OCI-M2 (cell line): ENCODE results near the gene ECSIT.

Source experiments
- DNase-seq: peaks from one replicate; lab custom pipeline; 2025; ENCODE audit not compliant: unreplicated experiment; lab: John Stamatoyannopoulos, UW

Gene ECSIT

GRCh38 chr19:11550265-11550664 lies 21.3 kb upstream of the ECSIT start:
- DNase-seq, result no peak

DNA sequence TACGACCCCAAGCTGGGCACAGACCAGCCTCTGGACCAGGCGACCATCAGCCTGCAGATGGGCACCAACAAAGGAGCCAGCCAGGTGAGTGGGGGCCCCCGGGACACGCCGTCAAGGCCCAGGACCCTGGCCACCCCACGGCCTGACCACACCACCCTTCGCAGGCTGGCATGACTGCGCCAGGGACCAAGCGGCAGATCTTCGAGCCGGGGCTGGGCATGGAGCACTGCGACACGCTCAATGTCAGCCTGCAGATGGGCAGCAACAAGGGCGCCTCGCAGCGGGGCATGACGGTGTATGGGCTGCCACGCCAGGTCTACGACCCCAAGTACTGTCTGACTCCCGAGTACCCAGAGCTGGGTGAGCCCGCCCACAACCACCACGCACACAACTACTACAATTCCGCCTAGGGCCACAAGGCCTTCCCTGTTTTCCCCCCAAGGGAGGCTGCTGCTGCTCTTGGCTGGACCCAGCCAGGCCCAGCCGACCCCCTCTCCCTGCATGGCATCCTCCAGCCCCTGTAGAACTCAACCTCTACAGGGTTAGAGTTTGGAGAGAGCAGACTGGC lies 20.5 kb upstream of the ECSIT start:
- no peak for DNase-seq

- DNase-seq, result no peak
Observed at GRCh38 chr19:11547929-11548700, 19.2 kb upstream of the ECSIT start.

DNA sequence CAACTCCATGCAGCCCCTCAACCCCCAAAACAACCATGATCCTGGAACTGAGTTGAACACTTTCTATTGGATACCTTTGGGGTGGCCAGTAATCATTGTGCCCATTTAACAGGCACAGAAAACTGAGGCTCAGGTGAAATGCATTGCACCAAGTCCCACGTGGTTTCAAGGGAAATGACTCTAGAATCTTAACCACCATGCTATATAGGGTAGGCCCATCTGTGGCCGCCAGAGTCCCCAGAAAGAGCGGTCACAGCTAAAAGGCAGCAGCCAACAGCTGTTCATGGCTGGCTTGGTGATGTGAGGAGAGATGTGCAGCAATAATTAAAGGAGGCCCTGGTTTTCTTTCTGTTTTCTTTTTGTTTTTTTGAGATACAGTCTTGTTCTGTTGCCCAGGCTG lies 12.3 kb upstream of the ECSIT start:
- DNase-seq, result no peak

- DNase-seq, result no peak
Observed at GRCh38 chr19:11540645-11541044, 11.7 kb upstream of the ECSIT start.

GRCh38 chr19:11539495-11540365 lies 10.8 kb upstream of the ECSIT start:
- DNase-seq, result no peak

DNA sequence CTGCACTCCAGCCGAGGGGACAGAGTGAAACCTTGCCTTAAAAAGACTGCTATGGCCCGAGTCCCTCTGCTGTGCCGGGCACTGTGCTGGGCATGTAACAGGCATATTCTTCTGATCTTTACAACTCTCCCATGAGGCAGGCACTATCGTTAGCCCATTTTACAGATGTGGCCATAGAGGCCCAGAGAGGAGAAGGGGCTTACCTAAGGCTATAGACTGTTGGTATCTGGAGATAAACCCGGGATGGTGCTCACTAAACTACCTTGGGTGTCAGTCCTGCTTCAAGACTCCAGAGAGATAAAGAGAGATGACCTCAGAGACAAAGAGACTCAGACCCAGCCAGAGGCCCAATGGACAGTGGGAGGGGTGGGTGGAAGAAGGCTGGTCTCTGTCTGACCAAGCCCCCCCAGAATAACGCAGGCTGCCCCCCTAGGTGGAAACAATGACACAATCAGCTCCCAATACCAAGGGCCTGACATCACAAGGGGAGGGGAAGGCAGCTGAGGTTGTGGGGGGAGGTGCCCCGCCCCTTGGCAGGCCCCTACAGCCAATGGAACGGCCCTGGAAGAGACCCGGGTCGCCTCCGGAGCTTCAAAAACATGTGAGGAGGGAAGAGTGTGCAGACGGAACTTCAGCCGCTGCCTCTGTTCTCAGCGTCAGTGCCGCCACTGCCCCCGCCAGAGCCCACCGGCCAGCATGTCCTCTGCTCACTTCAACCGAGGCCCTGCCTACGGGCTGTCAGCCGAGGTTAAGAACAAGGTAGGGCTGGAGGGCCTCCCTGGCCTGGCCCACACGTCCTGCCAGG lies 9.5 kb upstream of the ECSIT start, which contains the start of gene CNN1:
CNN1 (plus strand) TSS at position 620 of the 805 bp plus-strand sequence; CDS start at position 697, 77 bp downstream.
- DNase-seq, result no peak

DNA sequence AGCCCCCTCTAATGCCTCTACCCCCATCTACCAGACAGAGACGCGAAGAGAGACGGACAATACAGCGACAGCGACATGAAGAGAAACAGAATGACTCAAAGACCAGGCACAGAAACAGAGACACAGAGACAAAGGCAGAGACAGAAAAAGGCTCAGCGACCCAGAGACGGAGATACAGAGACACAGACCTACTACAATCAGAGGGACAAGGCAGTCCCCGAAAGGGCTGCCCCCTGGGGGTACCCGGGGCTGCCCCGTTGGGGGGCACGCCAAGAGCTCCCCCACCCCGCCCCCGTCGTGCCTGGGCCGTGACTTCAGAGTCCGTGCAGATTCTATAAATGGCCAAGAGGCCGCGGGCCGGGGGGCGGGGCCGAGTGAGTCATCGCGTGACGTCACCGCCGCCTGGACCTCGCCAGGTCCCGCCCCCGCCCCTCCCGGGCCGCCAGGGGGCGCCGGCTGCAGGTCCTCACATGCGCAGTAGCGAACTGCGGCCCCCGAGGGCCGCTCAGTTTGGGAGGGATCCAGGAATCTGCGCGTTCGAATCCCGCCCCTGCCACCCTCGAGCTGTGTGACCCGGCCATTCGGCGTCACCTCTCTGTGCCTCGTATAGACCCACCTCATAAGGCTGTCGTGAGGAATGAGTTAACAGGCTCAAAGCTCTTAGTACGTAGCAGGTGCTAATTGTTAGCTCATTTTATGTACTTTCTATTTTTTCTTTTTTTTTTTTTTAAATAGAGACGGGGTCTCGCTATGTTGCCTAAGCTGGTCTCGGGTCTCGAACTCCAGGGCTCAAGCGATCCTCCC lies 7.1 kb upstream of the ECSIT start:
- peak; percentile 96 for DNase-seq

DNA sequence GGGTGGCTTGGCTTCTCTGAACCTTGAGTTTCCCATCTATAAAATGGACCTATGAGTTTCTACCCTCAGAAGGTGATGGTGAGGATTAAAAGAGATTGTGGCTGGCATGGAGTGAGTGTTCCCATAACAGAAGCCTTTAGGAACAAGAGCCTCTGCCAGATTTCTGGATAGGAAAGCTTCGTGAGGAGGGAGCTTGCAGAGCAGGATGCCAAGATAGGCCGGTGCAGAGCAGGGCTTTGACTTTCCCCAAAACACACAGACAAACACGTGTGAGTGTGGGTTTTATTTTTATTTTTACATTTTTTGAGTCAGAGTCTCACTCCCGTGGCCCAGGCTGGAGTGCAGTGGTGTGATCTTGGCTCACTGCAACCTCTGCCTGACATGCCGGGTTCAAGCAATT lies 6.0 kb upstream of the ECSIT start:
- no peak for DNase-seq

GRCh38 chr19:11534538-11534937 lies 5.6 kb upstream of the ECSIT start:
- no peak for DNase-seq

GRCh38 chr19:11530432-11530831 lies 1.5 kb upstream of the ECSIT start:
- DNase-seq, result no peak

- DNase-seq, result no peak
Observed at GRCh38 chr19:11519138-11519537, 9.8 kb downstream of the ECSIT start.

- no peak for DNase-seq
Observed at GRCh38 chr19:11513946-11514345, 15.0 kb downstream of the ECSIT start.

GRCh38 chr19:11510444-11510843 lies 18.5 kb downstream of the ECSIT start:
- DNase-seq, result no peak

DNA sequence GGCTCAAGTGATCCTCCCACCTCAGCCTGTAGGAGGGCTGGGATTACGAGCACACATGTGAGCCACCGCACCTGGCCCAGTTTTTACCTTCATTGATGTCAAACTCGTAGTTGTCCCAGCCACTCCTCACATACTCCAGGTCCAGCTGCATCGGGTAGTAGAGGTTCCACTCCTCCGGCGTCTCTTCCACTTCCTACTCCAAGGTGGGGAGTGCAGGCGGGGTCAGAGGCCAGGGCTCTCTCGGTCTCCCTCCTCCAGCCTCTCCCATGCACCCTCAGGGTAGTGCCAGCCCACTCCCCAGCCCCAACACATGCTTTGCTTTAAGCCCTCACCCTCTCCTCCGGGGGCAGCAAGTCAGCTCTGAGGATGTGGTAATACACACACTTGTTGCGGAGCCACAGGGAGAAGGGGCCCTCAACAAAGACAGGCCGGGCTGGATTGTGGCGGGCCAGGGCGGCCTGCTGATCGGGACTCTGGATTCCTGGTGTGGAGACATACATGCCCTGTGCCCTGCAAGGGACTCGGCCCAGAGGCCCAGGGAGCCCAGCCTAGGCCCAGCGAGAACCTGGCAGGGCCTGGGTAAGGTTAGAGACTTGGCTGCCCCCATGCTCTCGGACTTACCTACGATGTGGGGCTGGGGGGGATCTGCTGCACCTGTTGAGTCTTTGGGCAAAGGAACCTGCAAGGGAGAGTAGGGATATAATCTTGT lies 21.4 kb downstream of the ECSIT start:
- DNase-seq, result no peak

DNA sequence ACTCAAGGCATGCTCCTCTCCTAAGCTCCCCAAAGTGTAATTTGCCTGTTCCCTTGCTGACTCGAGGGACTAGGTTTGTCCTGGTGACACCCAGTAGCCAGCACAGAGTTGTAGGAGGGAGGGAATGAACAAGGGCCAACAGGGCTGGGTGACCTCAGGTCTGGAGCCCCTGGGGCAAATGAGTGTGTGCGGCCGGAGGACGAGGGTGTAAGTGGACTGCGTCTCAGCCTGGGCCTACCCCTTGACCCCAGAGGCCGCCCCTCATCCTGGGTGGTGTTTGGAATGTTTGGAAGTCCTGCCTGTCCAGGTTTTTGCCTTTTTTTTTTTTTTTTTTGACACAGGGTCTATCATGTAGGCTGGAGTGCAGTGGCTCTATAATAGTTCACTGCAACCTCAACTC lies 22.0 kb downstream of the ECSIT start:
- DNase-seq, result no peak

DNA sequence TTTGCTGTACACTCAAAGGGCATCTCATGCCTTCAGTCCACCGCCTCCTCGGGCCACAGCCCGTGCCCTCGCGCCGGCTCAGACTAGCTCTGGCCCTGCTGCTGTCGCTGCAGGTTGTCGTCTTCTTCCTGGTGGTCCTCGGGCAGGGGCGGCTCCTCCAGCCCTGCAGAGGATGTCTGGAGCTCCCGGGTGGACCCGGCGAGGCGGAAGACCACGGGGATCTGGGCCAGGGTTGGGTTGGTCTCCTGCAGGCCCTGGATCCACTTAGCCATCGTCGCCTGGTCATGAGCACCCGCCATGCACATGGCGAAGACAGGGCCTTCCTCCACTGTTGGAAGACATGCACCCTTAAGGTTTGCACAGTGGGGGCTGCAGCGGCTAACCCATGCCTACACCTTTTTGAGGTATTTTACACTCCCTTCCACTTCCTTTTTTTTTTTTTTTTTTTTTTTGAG lies 22.8 kb downstream of the ECSIT start:
- DNase-seq, result no peak

DNA sequence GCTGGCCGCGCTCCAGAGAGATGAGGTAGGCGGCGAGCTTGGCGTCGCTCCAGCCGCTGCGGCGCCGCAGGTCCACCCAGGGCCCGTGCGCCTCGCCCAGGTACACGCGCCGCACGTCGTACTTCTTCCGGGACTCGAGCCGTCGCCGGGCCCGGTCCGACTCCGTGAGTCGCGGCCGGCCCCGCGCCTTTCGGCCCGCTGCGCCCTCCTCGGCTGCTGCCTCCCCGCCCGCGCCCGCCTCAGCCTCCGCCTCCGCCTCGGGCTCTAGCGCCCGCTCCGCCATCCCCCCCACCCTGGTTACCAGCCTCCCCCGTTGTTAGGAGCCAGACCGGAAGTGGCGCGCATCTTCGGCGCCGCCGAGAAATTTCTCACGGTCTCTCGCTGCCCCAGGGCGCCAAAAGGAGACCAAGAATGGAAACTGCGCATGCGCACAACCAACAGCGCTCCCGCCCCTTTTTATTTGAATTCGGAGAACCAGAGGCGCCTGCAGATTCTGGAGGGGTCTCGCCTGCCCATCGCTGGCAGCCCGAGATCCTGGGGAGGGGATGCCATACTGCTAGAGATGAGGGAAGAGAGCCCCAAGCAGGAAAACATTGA lies 23.3 kb downstream of the ECSIT start, which contains the start of gene ZNF653:
ZNF653 (minus strand) TSS at position 336 of the 597 bp plus-strand sequence; CDS start at position 283, 53 bp downstream.
- DNase-seq, result peak; percentile 99

DNA sequence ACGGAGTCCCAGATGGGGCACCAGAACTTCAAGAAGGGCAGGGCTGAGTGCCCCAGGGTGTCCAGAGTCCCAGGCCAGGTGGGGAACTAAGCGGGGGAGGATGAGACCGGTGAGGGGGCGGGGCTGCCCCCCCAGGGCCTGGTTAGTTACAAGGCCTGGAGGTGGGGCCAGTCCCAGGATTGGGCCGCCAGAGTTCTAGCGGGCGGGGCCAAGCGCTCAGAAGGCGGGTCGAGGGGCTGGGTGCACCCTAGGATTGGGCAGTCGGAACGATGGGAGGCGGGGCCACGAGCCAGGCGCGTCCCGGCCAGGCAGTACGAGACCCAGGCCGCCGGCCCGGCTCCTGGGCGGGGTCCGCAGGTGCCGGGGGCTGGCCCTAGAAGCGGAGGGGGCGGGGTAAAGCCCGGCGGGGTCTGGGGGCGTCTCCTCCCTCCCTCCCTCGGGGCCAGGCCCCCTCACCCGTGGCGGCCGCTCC lies 23.9 kb downstream of the ECSIT start:
- DNase-seq, result peak; percentile 99
